Fibroblast of lung (primary cell): ENCODE measurements around the gene TPO. TPM values are rescaled to one million over a fixed set of nuclear protein-coding genes. Genes with fewer than 3 reads are reported as not detected.

Experiments
- DNase-seq, 2 donors: peaks; one replicate each; pipeline versions ENCODE4 v3.0.0 to v3.0.0-alpha.2; 2010; ENCODE audit warnings: low read depth in 2 of 2
- H2AFZ ChIP-seq: 2 replicates; pipeline ENCODE4 v1.5.1; 2012; ENCODE audit warnings: low read length, control low read depth, inconsistent platforms
- H3K27ac ChIP-seq: 2 replicates; pipeline ENCODE4 v1.5.1; 2011; ENCODE audit warnings: low read length, control low read depth; ENCODE audit not compliant: insufficient read depth
- H3K27me3 ChIP-seq: 2 replicates; pipeline ENCODE4 v1.5.1; 2011; ENCODE audit warnings: mild to moderate bottlenecking, low read length; ENCODE audit not compliant: control insufficient read depth, insufficient read depth
- H3K36me3 ChIP-seq: 2 replicates; pipeline ENCODE4 v1.5.1; 2011; ENCODE audit warnings: low read length; ENCODE audit not compliant: control insufficient read depth, insufficient read depth
- H3K4me1 ChIP-seq: 2 replicates; pipeline ENCODE4 v1.5.1; 2011; ENCODE audit warnings: low read length; ENCODE audit not compliant: control insufficient read depth, insufficient read depth; ENCODE audit errors: extremely low read depth
- H3K4me2 ChIP-seq: 2 replicates; pipeline ENCODE4 v1.5.1; 2011; ENCODE audit warnings: low read length, control low read depth; ENCODE audit not compliant: insufficient read depth; ENCODE audit errors: extremely low read depth
- H3K4me3 ChIP-seq, 4 experiments: fragments of 200-600 bp in 1 of 4; sonication (generic) in 1 of 4; replicated peaks in 1 of 4; 2 replicates each; pipeline ENCODE4 v1.5.1; 2011 to 2016; ENCODE audit warnings: low read length in 4 of 4, low read depth in 3 of 4, mild to moderate bottlenecking in 3 of 4, control low read depth in 2 of 4, inconsistent platforms in 1 of 4, mixed read lengths in 1 of 4; ENCODE audit not compliant: insufficient read depth in 1 of 4; ENCODE audit errors: control extremely low read depth in 1 of 4
- H3K79me2 ChIP-seq: 2 replicates; pipeline ENCODE4 v1.5.1; 2012; ENCODE audit warnings: mild to moderate bottlenecking, low read length, inconsistent platforms; ENCODE audit not compliant: control insufficient read depth, insufficient read depth
- H3K9ac ChIP-seq: 2 replicates; pipeline ENCODE4 v1.5.1; 2011; ENCODE audit warnings: mild to moderate bottlenecking, low read length, control low read depth; ENCODE audit not compliant: insufficient read depth
- H3K9me3 ChIP-seq: 2 replicates; pipeline ENCODE4 v1.5.1; 2012; ENCODE audit warnings: low read depth, low read length; ENCODE audit not compliant: control insufficient read depth, insufficient read depth
- H4K20me1 ChIP-seq: 2 replicates; pipeline ENCODE4 v1.5.1; 2011; ENCODE audit warnings: low read length; ENCODE audit not compliant: control insufficient read depth, insufficient read depth; ENCODE audit errors: extremely low read depth
- EZH2 ChIP-seq: IDR thresholded peaks from 2 replicates; pipeline ENCODE4 v1.5.1; 2012; ENCODE audit warnings: low read length, control low read depth, mild to moderate bottlenecking; ENCODE audit errors: missing control alignments
- polyA plus RNA-seq, 2 donors: library from polyadenylated mRNA; depleted of rRNA in 1 of 2; stranded (reverse) in 1 of 2; unstranded in 1 of 2; fragments of >200 nt; gene quantifications; 2 replicates each; pipeline ENCODE4 v1.2.1, GENCODE V29; 2011 to 2012; ENCODE audit warnings: missing spikeins in 1 of 2
- total RNA-seq: library from RNA; depleted of rRNA; stranded (reverse); fragments of >200 nt; gene quantifications from 2 replicates; pipeline ENCODE4 v1.2.1, GENCODE V29; 2014
- TF ChIP-seq, protein P1 (sequence below), 2 donors: IDR thresholded peaks in 1 of 2; conservative IDR thresholded peaks in 1 of 2; 1 replicate in 1 of 2; 2 replicates in 1 of 2; pipeline ENCODE4 v1.5.1; 2011 to 2012; ENCODE audit warnings: low read length in 2 of 2, control low read depth in 1 of 2, inconsistent platforms in 1 of 2, low read depth in 1 of 2, mild to moderate bottlenecking in 1 of 2

TPO gene
- total and polyA plus RNA-seq, 2 donors (not counting 1 experiment from before 2014, with no cell fraction given) = not detected

GRCh38 chr2:1563084-1563857 is 150.0 kb downstream of the TPO start:
- Histone ChIP-seq H3K4me1 (no peaks in the 10 kb centered on the region), H3K9ac (no peak overlapping the region), H3K4me3 (no peak overlapping the region), H2AFZ (no peak overlapping the region), H4K20me1 (no peaks in the 10 kb centered on the region), H3K27ac (no peak overlapping the region), H3K27me3 (peaks cover 6% of the 10 kb centered on the region), H3K9me3 (no peaks in the 10 kb centered on the region), H3K4me2 (no peak overlapping the region), H3K36me3 (no peaks in the 10 kb centered on the region), H3K79me2 (no peaks in the 10 kb centered on the region)
- TF ChIP-seq EZH2 = no peak
- TF ChIP-seq, protein P1, sequence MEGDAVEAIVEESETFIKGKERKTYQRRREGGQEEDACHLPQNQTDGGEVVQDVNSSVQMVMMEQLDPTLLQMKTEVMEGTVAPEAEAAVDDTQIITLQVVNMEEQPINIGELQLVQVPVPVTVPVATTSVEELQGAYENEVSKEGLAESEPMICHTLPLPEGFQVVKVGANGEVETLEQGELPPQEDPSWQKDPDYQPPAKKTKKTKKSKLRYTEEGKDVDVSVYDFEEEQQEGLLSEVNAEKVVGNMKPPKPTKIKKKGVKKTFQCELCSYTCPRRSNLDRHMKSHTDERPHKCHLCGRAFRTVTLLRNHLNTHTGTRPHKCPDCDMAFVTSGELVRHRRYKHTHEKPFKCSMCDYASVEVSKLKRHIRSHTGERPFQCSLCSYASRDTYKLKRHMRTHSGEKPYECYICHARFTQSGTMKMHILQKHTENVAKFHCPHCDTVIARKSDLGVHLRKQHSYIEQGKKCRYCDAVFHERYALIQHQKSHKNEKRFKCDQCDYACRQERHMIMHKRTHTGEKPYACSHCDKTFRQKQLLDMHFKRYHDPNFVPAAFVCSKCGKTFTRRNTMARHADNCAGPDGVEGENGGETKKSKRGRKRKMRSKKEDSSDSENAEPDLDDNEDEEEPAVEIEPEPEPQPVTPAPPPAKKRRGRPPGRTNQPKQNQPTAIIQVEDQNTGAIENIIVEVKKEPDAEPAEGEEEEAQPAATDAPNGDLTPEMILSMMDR (conservative IDR thresholded peaks at IDR 0.05 in 1 of 2, IDR thresholded peaks at IDR 0.05 in 1 of 2; ENCODE audit: low read depth in 1 of 2, low read length in 2 of 2) = no peak
- DNase-seq = no peak

DNA sequence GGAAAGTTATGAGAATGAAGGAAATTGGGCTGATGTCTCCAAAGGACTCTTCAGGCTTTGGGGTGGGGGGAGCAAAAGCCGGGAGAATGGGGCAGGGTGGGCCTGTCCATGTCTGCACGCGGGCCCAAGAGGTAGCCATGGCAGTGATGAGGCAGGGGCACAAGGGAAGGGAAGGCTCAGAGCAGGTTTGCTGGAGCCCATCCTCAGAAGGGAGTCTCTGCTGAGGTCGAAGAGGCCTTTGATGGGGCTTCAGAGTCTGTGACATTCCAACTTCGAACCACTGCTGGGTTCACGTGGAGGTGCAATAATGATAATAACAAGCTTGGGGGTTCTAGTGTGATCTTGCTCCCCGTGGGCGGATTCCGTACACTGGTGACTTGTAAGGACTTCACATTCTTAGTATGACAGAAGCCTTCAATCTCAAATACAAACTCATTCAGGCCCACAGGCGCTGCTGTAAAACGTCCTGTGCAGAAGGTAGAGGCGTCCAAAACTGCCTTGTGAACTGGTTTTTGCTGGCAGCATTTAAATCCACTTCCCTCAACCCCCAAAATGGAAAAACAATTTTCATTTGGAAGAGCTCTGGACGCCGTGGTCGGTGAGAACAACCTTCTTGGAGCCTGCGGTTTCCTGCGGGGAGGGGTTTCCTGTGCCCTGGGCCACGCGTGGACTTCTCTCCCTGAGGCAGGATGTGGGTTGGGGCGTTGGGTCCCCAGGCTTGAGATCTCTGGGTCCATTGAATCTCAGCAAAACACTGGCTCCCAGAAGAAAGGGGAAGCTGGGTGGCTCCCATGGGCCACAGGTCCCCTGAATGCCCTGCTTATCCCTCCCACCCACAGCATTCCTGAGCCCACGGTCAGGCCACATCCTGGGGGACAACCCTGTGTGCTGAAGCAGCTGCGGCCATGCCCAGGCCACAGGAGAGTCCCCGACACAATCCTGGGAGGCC is 151.0 kb downstream of the TPO start:
- no peak overlapping the region for H3K9ac ChIP-seq
- no peak overlapping the region for H2AFZ ChIP-seq
- H3K79me2 ChIP-seq = no peaks in the 10 kb centered on the region
- TF ChIP-seq, protein P1 (conservative IDR thresholded peaks at IDR 0.05 in 1 of 2, IDR thresholded peaks at IDR 0.05 in 1 of 2; ENCODE audit: low read depth in 1 of 2, low read length in 2 of 2) = no peak
- TF ChIP-seq EZH2 = no peak
- H3K36me3 ChIP-seq = no peaks in the 10 kb centered on the region
- peaks cover 6% of the 10 kb centered on the region for H3K27me3 ChIP-seq
- H3K4me1 ChIP-seq = no peaks in the 10 kb centered on the region
- no peak overlapping the region for H3K4me2 ChIP-seq
- H3K27ac ChIP-seq = no peak overlapping the region
- H4K20me1 ChIP-seq = no peaks in the 10 kb centered on the region
- no peak for DNase-seq
- no peaks in the 10 kb centered on the region for H3K9me3 ChIP-seq
- H3K4me3 ChIP-seq = no peak overlapping the region
